HG02798 (cell line): ENCODE data around the gene ZSCAN10.
A peak's percentile ranks its signal among the peaks of the same experiment; 100 is the strongest.

ENCODE experiments used
- ATAC-seq: cut with Tn5 transposase; IDR thresholded peaks from one replicate; pipeline ENCODE4 v1.9.1; 2021; ENCODE audit warnings: mild to moderate bottlenecking; ENCODE audit not compliant: unreplicated experiment, poor library complexity

Gene ZSCAN10

GRCh38 chr16:3134338-3135125 lies 35.4 kb upstream of the ZSCAN10 start, which contains the start of gene ZNF213:
TSS of gene ZNF213 (plus strand) at chr16:3135029. CDS start at chr16:3137281, 2,252 bp downstream.
- peak; percentile 94 for ATAC-seq

- ATAC-seq, result no peak
Observed at GRCh38 chr16:3133844-3134243, 34.8 kb upstream of the ZSCAN10 start.

GRCh38 chr16:3131755-3132377 lies 32.8 kb upstream of the ZSCAN10 start:
- no peak for ATAC-seq

GRCh38 chr16:3129137-3130131 lies 30.3 kb upstream of the ZSCAN10 start:
- peak; percentile 70 for ATAC-seq

- ATAC-seq, result no peak
Observed at GRCh38 chr16:3127745-3128144, 28.7 kb upstream of the ZSCAN10 start.

GRCh38 chr16:3123986-3124886 lies 25.1 kb upstream of the ZSCAN10 start:
- ATAC-seq, result peak; percentile 90

GRCh38 chr16:3122926-3123570 lies 24.0 kb upstream of the ZSCAN10 start:
- ATAC-seq, result no peak

GRCh38 chr16:3121851-3122467 lies 22.9 kb upstream of the ZSCAN10 start:
- no peak for ATAC-seq

GRCh38 chr16:3120435-3120834 lies 21.3 kb upstream of the ZSCAN10 start:
- ATAC-seq, result no peak

GRCh38 chr16:3119701-3120408 lies 20.8 kb upstream of the ZSCAN10 start:
- no peak for ATAC-seq

- no peak for ATAC-seq
Observed at GRCh38 chr16:3119286-3119685, 20.2 kb upstream of the ZSCAN10 start.

- ATAC-seq, result no peak
Observed at GRCh38 chr16:3118846-3119245, 19.8 kb upstream of the ZSCAN10 start.

- no peak for ATAC-seq
Observed at GRCh38 chr16:3118204-3118790, 19.2 kb upstream of the ZSCAN10 start.

- no peak for ATAC-seq
Observed at GRCh38 chr16:3115561-3115960, 16.5 kb upstream of the ZSCAN10 start.

- ATAC-seq, result no peak
Observed at GRCh38 chr16:3115003-3115402, 15.9 kb upstream of the ZSCAN10 start.

GRCh38 chr16:3113765-3114479 lies 14.8 kb upstream of the ZSCAN10 start:
- no peak for ATAC-seq
